ENCODE results near the gene CSMD2. TPM values are rescaled to one million over a fixed set of nuclear protein-coding genes. Genes with fewer than 3 reads are reported as not detected.

Gene CSMD2
- total RNA-seq, 2 experiments from 2014 or later, result not detected

- Histone ChIP-seq H3K4me1 (ENCODE audit: insufficient read depth, low read length, poor library complexity, severe bottlenecking) (no peaks in the 10 kb centered on the region), H3K27ac (ENCODE audit: low read depth, low read length, poor library complexity, severe bottlenecking) (no peak overlapping the region), H4K20me1 (ENCODE audit: insufficient read depth, low read length) (no peaks in the 10 kb centered on the region), H3K4me3 (ENCODE audit: low read depth, low read length, poor library complexity, severe bottlenecking) (no peak overlapping the region), H2AFZ (ENCODE audit: low read length) (no peak overlapping the region), H3K9me3 (ENCODE audit: low read length) (no peaks in the 10 kb centered on the region), H3K4me2 (ENCODE audit: low read length) (no peak overlapping the region), H3K36me3 (ENCODE audit: insufficient read depth, low read length) (no peaks in the 10 kb centered on the region), H3K9me2 (ENCODE audit: insufficient read depth, low read length) (no peaks in the 10 kb centered on the region), H3K79me2 (ENCODE audit: insufficient read depth, low read depth, low read length) (no peaks in the 10 kb centered on the region)
- TF ChIP-seq, protein P1, sequence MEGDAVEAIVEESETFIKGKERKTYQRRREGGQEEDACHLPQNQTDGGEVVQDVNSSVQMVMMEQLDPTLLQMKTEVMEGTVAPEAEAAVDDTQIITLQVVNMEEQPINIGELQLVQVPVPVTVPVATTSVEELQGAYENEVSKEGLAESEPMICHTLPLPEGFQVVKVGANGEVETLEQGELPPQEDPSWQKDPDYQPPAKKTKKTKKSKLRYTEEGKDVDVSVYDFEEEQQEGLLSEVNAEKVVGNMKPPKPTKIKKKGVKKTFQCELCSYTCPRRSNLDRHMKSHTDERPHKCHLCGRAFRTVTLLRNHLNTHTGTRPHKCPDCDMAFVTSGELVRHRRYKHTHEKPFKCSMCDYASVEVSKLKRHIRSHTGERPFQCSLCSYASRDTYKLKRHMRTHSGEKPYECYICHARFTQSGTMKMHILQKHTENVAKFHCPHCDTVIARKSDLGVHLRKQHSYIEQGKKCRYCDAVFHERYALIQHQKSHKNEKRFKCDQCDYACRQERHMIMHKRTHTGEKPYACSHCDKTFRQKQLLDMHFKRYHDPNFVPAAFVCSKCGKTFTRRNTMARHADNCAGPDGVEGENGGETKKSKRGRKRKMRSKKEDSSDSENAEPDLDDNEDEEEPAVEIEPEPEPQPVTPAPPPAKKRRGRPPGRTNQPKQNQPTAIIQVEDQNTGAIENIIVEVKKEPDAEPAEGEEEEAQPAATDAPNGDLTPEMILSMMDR (conservative IDR thresholded peaks at IDR 0.05; ENCODE audit: low read length), result no peak
- no peak for TF ChIP-seq EZH2phosphoT487 (IDR thresholded peaks at IDR 0.05; ENCODE audit: borderline replicate concordance, low read depth, low read length)
- no TSS peak for BruUV-seq (replicated peaks)
- ChIA-PET POLR2A (no interaction called here), CTCF (ENCODE audit: unreplicated experiment) (no interaction called here)
- intact Hi-C loops (cut with micrococcal nuclease; ENCODE audit: unreplicated experiment), result no loop called here
- DNase-seq (ENCODE audit: low spot score), result no peak
Observed at GRCh38 chr1:33762962-33763361, 402.1 kb downstream of the CSMD2 start.

GRCh38 chr1:33762109-33762830 is 402.8 kb downstream of the CSMD2 start:
- DNase-seq (ENCODE audit: low spot score), result no peak
- BruUV-seq (replicated peaks), result no TSS peak
- CTCF ChIA-PET (ENCODE audit: unreplicated experiment), result no interaction called here

GRCh38 chr1:33758698-33759097 is 406.3 kb downstream of the CSMD2 start:
- H3K9me3 ChIP-seq (ENCODE audit: low read length), result no peaks in the 10 kb centered on the region
- BruUV-seq (replicated peaks), result no TSS peak
- H3K27ac ChIP-seq (ENCODE audit: low read depth, low read length, poor library complexity, severe bottlenecking), result no peak overlapping the region
- H3K79me2 ChIP-seq (ENCODE audit: insufficient read depth, low read depth, low read length), result no peaks in the 10 kb centered on the region
- intact Hi-C loops (cut with micrococcal nuclease; ENCODE audit: unreplicated experiment), result no loop called here
- DNase-seq (ENCODE audit: low spot score), result no peak
- no peak overlapping the region for H3K4me3 ChIP-seq (ENCODE audit: low read depth, low read length, poor library complexity, severe bottlenecking)
- no peaks in the 10 kb centered on the region for H3K36me3 ChIP-seq (ENCODE audit: insufficient read depth, low read length)
- H4K20me1 ChIP-seq (ENCODE audit: insufficient read depth, low read length), result no peaks in the 10 kb centered on the region
- H3K4me1 ChIP-seq (ENCODE audit: insufficient read depth, low read length, poor library complexity, severe bottlenecking), result no peaks in the 10 kb centered on the region
- H3K4me2 ChIP-seq (ENCODE audit: low read length), result no peak overlapping the region
- H2AFZ ChIP-seq (ENCODE audit: low read length), result no peak overlapping the region
- POLR2A ChIA-PET, result no interaction called here
- CTCF ChIA-PET (ENCODE audit: unreplicated experiment), result no interaction called here
- TF ChIP-seq, protein P1 (conservative IDR thresholded peaks at IDR 0.05; ENCODE audit: low read length), result no peak
- no peak for TF ChIP-seq EZH2phosphoT487 (IDR thresholded peaks at IDR 0.05; ENCODE audit: borderline replicate concordance, low read depth, low read length)
- no peaks in the 10 kb centered on the region for H3K9me2 ChIP-seq (ENCODE audit: insufficient read depth, low read length)

More at GRCh38 chr1:33762109-33762830, 402.8 kb downstream of the CSMD2 start:
- Histone ChIP-seq H2AFZ (ENCODE audit: low read length) (no peak overlapping the region), H4K20me1 (ENCODE audit: insufficient read depth, low read length) (no peaks in the 10 kb centered on the region), H3K4me1 (ENCODE audit: insufficient read depth, low read length, poor library complexity, severe bottlenecking) (no peaks in the 10 kb centered on the region), H3K27ac (ENCODE audit: low read depth, low read length, poor library complexity, severe bottlenecking) (no peak overlapping the region), H3K36me3 (ENCODE audit: insufficient read depth, low read length) (no peaks in the 10 kb centered on the region), H3K79me2 (ENCODE audit: insufficient read depth, low read depth, low read length) (no peaks in the 10 kb centered on the region), H3K4me3 (ENCODE audit: low read depth, low read length, poor library complexity, severe bottlenecking) (no peak overlapping the region), H3K9me2 (ENCODE audit: insufficient read depth, low read length) (no peaks in the 10 kb centered on the region), H3K4me2 (ENCODE audit: low read length) (no peak overlapping the region), H3K9me3 (ENCODE audit: low read length) (no peaks in the 10 kb centered on the region)
- TF ChIP-seq, protein P1 (conservative IDR thresholded peaks at IDR 0.05; ENCODE audit: low read length), result no peak
- no peak for TF ChIP-seq EZH2phosphoT487 (IDR thresholded peaks at IDR 0.05; ENCODE audit: borderline replicate concordance, low read depth, low read length)
- POLR2A ChIA-PET, result no interaction called here
- intact Hi-C loops (cut with micrococcal nuclease; ENCODE audit: unreplicated experiment), result no loop called here
